GM12875 (cell line): Measurements from ENCODE around the gene NAALADL2.

Source experiments
- H3K4me3 ChIP-seq: one replicate; pipeline ENCODE4 v1.5.1; 2011; ENCODE audit warnings: low read depth, low read length, control low read depth
- TF ChIP-seq, protein P1 (sequence below): IDR thresholded peaks from 2 replicates; pipeline ENCODE4 v1.5.1; 2011; ENCODE audit warnings: low read depth, mild to moderate bottlenecking, control low read depth, inconsistent platforms, low read length, moderate library complexity, borderline replicate concordance; ENCODE audit not compliant: insufficient read depth

NAALADL2 gene

DNA sequence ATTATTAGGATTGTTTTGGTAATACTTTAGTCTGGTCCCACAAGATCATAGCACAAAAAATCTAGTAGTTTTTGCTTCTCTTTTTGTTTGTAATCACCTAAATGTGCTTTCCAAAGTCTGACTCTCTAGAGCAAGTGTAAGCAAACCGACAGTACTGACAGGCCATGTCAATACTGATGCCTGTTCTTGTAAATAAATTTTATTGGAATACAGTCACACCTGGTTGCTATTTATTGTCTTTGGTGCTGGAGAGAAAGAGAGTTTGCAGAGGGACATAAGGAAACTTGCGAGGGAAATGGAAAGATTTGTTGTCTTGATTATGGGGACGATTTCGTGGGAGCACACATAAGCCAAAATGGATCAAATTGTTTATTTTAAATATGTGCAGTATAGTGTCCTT, 77.5 kb downstream of the NAALADL2 start:
- H3K4me3 ChIP-seq, result no peak overlapping the region
- TF ChIP-seq, protein P1, sequence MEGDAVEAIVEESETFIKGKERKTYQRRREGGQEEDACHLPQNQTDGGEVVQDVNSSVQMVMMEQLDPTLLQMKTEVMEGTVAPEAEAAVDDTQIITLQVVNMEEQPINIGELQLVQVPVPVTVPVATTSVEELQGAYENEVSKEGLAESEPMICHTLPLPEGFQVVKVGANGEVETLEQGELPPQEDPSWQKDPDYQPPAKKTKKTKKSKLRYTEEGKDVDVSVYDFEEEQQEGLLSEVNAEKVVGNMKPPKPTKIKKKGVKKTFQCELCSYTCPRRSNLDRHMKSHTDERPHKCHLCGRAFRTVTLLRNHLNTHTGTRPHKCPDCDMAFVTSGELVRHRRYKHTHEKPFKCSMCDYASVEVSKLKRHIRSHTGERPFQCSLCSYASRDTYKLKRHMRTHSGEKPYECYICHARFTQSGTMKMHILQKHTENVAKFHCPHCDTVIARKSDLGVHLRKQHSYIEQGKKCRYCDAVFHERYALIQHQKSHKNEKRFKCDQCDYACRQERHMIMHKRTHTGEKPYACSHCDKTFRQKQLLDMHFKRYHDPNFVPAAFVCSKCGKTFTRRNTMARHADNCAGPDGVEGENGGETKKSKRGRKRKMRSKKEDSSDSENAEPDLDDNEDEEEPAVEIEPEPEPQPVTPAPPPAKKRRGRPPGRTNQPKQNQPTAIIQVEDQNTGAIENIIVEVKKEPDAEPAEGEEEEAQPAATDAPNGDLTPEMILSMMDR, result no peak

DNA sequence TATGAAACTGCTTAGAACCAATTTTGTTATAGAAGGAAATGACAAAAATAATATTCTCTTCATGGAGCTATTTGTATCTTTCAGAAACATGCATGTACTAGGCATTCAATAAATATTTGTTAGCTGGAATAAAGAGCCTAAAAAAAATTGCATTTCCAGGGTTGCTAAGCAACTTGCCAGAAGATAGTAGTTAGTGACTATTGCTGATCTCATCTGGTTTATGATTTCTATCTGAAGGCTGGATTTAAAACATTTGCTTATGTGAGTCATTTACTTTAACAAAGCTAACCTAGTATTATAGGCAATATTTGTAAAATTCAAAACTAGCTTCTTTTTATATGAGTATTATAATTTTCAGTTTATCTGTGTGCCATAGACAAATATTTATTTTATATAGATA, 78.3 kb downstream of the NAALADL2 start:
- TF ChIP-seq, protein P1, result no peak
- H3K4me3 ChIP-seq, result no peak overlapping the region

DNA sequence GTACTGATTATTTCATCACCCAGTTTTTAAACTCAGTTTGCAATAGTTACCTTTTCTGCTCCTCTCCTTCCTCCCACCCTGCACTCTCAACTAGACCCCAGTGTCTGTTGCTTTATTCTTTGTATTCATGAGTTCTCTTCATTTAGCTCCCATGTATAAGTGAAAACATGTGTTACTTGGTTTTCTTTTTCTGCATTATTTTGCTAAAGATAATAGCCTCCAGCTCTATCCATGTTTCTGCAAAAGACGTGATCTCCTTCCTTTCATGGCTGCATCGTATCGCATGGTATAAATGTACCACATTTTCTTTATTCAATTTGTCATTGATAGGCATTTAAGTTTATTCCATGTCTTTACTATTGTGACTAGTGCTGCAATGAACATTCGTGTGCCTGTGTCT, 79.0 kb downstream of the NAALADL2 start:
- TF ChIP-seq, protein P1, result no peak
- H3K4me3 ChIP-seq, result no peak overlapping the region

DNA sequence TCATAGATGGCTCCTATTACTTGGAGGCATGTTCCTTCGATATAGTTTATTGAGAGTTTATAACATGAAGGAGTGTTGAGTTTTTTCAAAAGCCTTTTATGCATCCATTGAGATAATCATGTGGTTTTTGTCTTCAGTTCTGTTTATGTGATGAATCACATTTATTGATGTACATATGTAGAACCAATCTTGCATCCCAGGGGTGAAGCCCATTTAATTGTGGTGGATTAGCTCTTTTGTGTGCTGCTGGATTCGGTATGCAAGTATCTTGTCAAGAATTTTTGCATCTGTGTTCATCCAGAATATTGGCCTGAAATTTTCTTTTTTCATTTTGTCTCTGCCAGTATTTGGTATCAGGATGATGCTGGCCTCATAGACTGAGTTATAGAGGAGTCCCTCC, 81.0 kb downstream of the NAALADL2 start:
- H3K4me3 ChIP-seq, result no peak overlapping the region
- TF ChIP-seq, protein P1, result no peak

DNA sequence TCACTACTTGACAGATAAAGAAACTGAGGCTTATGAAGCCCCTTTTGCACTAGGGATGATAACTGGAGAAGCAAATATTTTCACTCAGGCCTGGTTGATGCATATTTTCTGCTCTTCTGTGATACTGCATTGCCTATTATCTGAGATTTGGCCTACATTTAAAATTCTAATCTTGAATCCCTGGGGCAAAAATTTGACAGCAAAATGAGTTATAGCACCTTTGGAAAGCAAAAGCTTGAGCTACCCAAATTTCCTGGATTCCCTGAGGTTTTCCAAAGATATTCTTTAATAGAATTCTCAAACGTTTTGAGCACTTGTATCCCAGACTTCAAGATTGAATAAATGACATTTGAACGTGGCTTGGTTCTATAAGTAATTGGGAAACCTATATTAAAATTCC, 86.1 kb downstream of the NAALADL2 start:
- no peak overlapping the region for H3K4me3 ChIP-seq

DNA sequence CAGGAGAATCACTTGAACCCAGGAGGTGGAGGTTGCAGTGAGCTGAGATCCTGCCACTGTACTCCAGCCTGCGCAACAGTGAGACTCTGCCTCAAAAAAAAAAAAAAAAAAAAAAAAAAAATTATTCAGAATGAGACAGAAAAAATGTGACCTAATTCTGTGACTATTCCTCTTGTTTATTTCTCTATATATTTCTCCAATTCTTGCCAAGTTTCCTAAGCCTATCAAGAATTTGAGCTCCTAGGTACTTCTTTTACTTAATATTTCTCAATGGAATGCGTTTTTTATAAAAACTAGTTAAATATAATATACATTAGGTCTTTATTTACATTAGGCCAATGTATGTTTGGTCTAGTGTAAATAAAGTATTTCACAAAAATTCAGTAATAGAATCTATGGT, 86.8 kb downstream of the NAALADL2 start:
- TF ChIP-seq, protein P1, result no peak
- no peak overlapping the region for H3K4me3 ChIP-seq

More for the DNA sequence above, 86.1 kb downstream of the NAALADL2 start:
- TF ChIP-seq, protein P1, result no peak

DNA sequence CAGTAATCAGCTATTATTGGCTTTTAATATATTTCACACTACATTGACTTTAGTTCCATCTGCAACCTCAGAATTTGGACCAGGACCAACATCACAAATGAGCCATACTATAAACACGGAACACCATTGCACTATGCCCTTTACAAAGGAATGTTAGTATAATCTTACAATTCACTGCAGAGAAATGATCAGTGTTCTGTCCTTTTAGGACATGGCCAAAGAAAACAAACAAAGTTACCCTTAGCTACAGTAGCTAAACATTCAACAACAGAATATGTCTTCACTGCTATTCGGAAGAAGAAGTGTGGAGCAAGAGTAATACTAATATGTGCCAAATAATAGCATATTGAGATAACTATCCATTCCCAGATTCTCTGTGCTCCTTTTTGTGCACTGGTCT, 90.4 kb downstream of the NAALADL2 start:
- no peak overlapping the region for H3K4me3 ChIP-seq
- TF ChIP-seq, protein P1, result no peak
